Body of pancreas (tissue), 4 donors: ENCODE data around the gene FSTL5. TPM values are rescaled to one million over a fixed set of nuclear protein-coding genes. Genes with fewer than 3 reads are reported as not detected.

Experiments used
- ATAC-seq: fragments of 150-250 bp; one replicate; pipeline ENCODE4 v1.9.1; 2016
- DNase-seq, 4 donors: peaks; one replicate each; pipeline ENCODE4 v3.0.0-alpha.2; 2019
- H3K27ac ChIP-seq, 4 donors: fragments of 200-600 bp; sonication (generic); 1 replicate in 3 of 4; 2 replicates in 1 of 4; pipeline versions ENCODE4 v1.5.1 to v1.6.1; 2016 to 2019; ENCODE audit warnings: mild to moderate bottlenecking in 1 of 4, mixed read lengths in 1 of 4, moderate library complexity in 1 of 4
- H3K27me3 ChIP-seq, 2 donors: fragments of 200-600 bp; sonication (generic); one replicate each; pipeline ENCODE4 v1.6.0; 2016; ENCODE audit warnings: mild to moderate bottlenecking in 1 of 2
- H3K36me3 ChIP-seq, 2 donors: fragments of 200-600 bp; sonication (generic); replicated peaks in 1 of 2; 2 replicates each; pipeline ENCODE4 v1.5.1; 2016; ENCODE audit warnings: low read depth in 2 of 2; ENCODE audit not compliant: insufficient read depth in 1 of 2
- H3K4me1 ChIP-seq: fragments of 200-600 bp; sonication (generic); one replicate; pipeline ENCODE4 v1.6.0; 2016
- H3K4me3 ChIP-seq, 2 donors: fragments of 200-600 bp; sonication (generic); 1 replicate in 1 of 2; 2 replicates in 1 of 2; pipeline ENCODE4 v1.5.1; 2016 to 2019
- H3K9me3 ChIP-seq, 3 donors: fragments of 200-600 bp; sonication (generic); 1 replicate in 2 of 3; 2 replicates in 1 of 3; pipeline ENCODE4 v1.5.1; 2016
- POLR2A ChIP-seq, 3 donors: fragments of 450-650 bp; IDR thresholded peaks; one replicate each; pipeline ENCODE4 v1.6.1; 2016; ENCODE audit warnings: antibody characterized with exemption in 3 of 3, mild to moderate bottlenecking in 2 of 3
- WGBS, 2 donors: methylation state at CpG; one replicate each; pipeline ENCODE4 v1.1.5; 2017; 5-methylcytosine and 5-hydroxymethylcytosine counted together
- intact Hi-C: fragments of 100-400 bp; cut with DNase I; formaldehyde crosslinking; loops from one replicate; pipeline ENCODE4 v1.15.1; 2023
- total RNA-seq, 2 donors: library from RNA; depleted of rRNA; stranded (reverse); fragments of >200 nt; gene quantifications; one replicate each; pipeline ENCODE4 v1.1.0, GENCODE V29; 2016
- TF ChIP-seq, protein P1 (sequence below), 7 experiments: fragments of 450-650 bp in 4 of 7; fragments of 200-600 bp in 3 of 7; sonication (generic) in 3 of 7; IDR thresholded peaks; one replicate each; pipeline ENCODE4 v1.5.1; 2016 to 2019; ENCODE audit warnings: antibody characterized with exemption in 7 of 7

Gene FSTL5
- total RNA-seq, 2 donors from 2014 or later: 1.3 TPM; not detected in 1

DNA sequence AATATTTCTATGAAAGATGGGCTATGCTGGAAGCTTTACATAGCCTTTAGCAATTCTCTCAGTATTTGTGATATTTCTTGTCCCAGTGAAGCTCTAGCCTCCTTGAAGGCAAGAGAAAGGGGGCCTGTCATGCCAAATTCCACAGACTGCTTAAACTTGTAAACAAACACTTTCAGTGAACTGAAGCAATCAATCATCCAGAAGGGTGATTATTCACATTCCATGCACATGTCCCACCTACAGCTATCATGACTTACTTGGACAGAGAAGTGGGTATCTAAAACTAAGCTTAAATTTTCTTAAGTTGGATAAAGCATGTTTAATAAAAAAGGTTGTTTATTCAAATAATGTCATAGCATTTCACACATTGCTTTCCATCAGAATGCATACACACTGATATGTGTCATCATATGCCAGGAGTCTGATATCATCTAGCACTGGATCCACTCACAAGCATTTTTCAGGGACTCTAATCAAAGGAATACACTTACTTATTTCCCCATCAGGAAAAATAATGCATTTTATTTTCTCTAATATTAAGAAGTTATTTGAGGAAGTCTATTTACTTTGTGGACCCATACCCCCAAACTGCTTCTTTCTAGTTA, 1.2 kb upstream of the FSTL5 start:
- Histone ChIP-seq H3K4me3 (no peak overlapping the region), H3K4me1 (peaks cover 15% of the 10 kb centered on the region), H3K9me3 (no peaks in the 10 kb centered on the region), H3K27ac (no peak overlapping the region), H3K36me3 (no peaks in the 10 kb centered on the region), H3K27me3 (no peaks in the 10 kb centered on the region)
- intact Hi-C loops: no loop called here
- DNase-seq (no peak), ATAC-seq (no peak)
- TF ChIP-seq, protein P1, sequence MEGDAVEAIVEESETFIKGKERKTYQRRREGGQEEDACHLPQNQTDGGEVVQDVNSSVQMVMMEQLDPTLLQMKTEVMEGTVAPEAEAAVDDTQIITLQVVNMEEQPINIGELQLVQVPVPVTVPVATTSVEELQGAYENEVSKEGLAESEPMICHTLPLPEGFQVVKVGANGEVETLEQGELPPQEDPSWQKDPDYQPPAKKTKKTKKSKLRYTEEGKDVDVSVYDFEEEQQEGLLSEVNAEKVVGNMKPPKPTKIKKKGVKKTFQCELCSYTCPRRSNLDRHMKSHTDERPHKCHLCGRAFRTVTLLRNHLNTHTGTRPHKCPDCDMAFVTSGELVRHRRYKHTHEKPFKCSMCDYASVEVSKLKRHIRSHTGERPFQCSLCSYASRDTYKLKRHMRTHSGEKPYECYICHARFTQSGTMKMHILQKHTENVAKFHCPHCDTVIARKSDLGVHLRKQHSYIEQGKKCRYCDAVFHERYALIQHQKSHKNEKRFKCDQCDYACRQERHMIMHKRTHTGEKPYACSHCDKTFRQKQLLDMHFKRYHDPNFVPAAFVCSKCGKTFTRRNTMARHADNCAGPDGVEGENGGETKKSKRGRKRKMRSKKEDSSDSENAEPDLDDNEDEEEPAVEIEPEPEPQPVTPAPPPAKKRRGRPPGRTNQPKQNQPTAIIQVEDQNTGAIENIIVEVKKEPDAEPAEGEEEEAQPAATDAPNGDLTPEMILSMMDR (IDR thresholded peaks at IDR 0.05): no peak
- TF ChIP-seq POLR2A (IDR thresholded peaks at IDR 0.05): no peak

DNA sequence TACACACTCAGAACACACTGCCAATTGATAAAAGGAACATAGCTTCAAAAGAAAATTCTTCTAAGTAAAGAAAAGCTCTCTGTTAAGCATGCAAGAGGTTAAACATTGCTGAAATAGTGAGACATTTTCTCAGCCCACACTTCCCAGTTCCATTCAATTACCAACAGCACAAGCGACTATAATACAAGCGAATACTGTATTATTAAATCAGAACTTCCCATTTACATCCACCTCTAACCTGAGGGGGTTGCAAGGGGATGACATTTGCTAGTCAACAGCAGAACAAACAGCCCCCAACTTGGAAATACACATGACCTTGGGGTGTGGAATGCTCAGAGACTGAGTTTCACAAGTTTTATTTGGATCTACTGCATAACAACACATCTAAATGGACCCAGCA, 1.1 kb downstream of the FSTL5 start:
- Histone ChIP-seq H3K9me3 (no peaks in the 10 kb centered on the region), H3K36me3 (no peaks in the 10 kb centered on the region), H3K27me3 (no peaks in the 10 kb centered on the region), H3K4me1 (peaks cover 15% of the 10 kb centered on the region), H3K27ac (no peak overlapping the region), H3K4me3 (no peak overlapping the region)
- ATAC-seq: no peak
- intact Hi-C loops: no loop called here
- 16 to 23% methylated on average over 2 of the region's 2 CpGs for WGBS, 2 donors
- no peak for DNase-seq
- TF ChIP-seq, protein P1 (IDR thresholded peaks at IDR 0.05): no peak
- no peak for TF ChIP-seq POLR2A (IDR thresholded peaks at IDR 0.05)

DNA sequence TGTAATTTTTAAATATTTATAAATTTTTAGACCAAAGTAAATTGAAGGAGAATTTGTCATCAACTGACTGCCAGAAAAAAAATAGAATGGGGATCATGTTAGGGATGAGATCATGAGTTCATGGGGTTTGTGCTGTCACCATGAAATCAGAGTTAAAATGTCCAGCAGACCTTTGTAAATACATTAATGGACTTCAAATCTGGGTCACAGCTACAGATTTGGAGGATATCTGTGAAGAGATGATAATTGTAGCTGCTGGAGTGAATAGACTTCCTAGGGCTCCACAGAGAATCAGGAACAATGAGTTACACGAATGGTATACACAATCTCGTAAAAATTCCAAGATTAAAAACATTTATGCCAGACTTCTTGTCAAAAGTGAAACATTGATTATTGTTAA, 6.6 kb downstream of the FSTL5 start:
- Histone ChIP-seq H3K4me1 (no peaks in the 10 kb centered on the region), H3K27ac (no peak overlapping the region), H3K4me3 (no peak overlapping the region), H3K36me3 (no peaks in the 10 kb centered on the region), H3K27me3 (no peaks in the 10 kb centered on the region), H3K9me3 (no peaks in the 10 kb centered on the region)
- DNase-seq (no peak), ATAC-seq (no peak)
- intact Hi-C loops: no loop called here
- TF ChIP-seq, protein P1 (IDR thresholded peaks at IDR 0.05): no peak
- no peak for TF ChIP-seq POLR2A (IDR thresholded peaks at IDR 0.05)
- WGBS, 2 donors: 62 to 67% methylated on average over 2 of the region's 2 CpGs

DNA sequence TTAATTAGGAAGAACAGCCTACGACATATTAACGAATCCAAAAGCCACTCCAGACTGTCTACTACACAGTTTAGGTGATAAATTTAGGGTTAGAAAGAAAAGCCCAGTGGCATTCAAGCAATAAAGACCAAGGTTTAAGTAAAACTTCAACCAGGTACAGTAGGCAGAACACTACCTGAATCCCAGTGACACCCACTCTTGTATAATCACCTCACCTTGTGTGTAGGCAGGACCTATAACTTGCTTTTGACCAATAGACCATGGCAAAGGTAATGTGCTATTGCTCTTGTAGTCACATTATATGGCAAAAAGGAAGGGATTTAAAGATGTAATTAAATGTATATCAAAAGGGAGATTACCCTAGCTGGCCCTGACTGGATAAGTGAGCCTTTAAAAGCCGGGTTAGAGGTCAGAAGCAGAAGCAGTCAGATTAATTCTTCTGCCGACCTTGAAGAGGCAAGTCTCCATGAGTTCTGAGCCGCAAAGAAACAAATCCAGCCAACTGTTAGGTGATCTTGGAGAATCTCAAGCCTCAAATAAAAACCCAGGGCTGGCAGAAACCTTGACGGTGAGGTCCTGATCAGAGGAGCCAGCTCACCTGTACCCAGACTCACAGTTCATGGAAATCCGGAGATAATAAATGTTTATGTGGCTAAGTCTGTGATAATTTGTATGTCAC, 8.8 kb downstream of the FSTL5 start:
- TF ChIP-seq, protein P1 (IDR thresholded peaks at IDR 0.05): no peak
- TF ChIP-seq POLR2A (IDR thresholded peaks at IDR 0.05): no peak
- no peaks in the 10 kb centered on the region for H3K9me3 ChIP-seq
- intact Hi-C loops: no loop called here
- H3K27me3 ChIP-seq: no peaks in the 10 kb centered on the region
- no peaks in the 10 kb centered on the region for H3K4me1 ChIP-seq
- 59 to 70% methylated on average over 7 of the region's 7 CpGs for WGBS, 2 donors
- H3K36me3 ChIP-seq: no peaks in the 10 kb centered on the region
- ATAC-seq (no peak), DNase-seq (no peak)
- H3K27ac ChIP-seq: no peak overlapping the region
- H3K4me3 ChIP-seq: no peak overlapping the region

DNA sequence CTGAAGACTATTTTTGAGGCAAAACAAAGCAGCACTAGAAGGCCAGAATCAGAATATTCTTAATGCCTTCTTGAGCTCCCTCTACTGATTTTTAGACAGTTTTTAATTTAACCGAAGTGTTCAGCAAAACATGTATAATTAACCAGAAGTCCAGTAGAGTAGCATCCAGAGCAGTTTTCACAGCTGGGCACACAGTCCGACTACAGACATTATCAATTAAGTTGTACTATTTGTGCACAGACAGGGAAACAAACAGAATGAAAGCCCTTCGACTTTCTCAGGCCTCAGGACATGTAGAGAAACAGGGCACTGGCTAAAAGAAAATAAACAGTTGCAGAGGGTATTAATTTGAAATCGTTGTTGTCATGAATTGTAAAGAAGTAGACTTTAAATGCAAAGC, 11.9 kb downstream of the FSTL5 start:
- ATAC-seq: no peak
- Histone ChIP-seq H3K9me3 (no peaks in the 10 kb centered on the region), H3K27ac (no peak overlapping the region), H3K4me1 (no peaks in the 10 kb centered on the region), H3K36me3 (no peaks in the 10 kb centered on the region), H3K4me3 (no peak overlapping the region), H3K27me3 (no peaks in the 10 kb centered on the region)
- intact Hi-C loops: no loop called here
- 25 to 28% methylated on average over 4 of the region's 4 CpGs for WGBS, 2 donors
- DNase-seq: no peak
- TF ChIP-seq, protein P1 (IDR thresholded peaks at IDR 0.05): no peak
- no peak for TF ChIP-seq POLR2A (IDR thresholded peaks at IDR 0.05)
